ENCODE measurements around the gene FABP6. TPM values are rescaled to one million over a fixed set of nuclear protein-coding genes. Genes with fewer than 3 reads are reported as not detected.

The FABP6 gene
- polyA plus RNA-seq, 1 donor: 0.24 TPM

DNA sequence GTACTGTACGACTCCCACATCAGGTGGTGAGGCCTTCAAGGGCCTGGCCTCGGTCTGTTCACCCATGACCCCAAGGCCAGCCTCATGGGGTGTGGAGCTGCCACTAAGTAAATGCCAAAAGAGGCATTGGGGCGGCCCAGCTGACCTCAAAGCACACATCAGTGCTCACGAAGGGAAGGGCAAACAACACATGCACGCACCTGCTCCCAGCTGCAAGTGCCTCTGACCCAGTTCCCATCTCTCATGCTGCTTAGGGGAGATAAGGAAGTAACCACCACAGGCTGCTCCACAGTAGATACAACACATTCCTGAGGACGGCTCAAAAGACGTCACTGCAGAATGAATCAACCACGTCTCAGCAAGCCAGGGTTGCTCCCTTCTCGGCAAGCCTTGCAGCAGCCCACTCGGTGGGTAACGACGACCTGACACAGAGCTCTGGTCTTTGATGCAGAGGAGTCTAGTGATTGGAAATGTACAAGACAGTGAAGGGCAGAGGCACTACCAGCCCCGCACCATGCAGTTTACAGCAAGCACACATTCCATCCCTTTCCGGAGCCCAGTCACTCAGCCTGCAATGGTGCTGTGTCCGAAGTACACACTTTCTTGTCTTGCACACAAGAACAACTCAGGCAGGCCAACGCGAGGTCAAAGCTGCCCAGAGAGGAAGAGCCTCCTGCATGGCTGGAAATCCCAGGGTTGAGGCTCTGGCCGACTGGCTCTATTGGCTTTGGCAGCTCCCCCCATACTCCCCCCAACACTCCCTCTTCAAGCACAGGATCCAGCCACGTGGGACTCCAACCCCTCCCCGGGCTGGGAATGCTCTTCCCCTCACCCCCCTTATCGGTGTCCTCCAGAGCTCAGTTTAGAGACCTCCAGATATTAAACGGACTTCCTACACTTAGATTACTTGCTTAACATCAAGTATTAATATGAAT, 31.8 kb downstream of the FABP6 start:
- no peak for DNase-seq (ENCODE audit: low read depth)

DNA sequence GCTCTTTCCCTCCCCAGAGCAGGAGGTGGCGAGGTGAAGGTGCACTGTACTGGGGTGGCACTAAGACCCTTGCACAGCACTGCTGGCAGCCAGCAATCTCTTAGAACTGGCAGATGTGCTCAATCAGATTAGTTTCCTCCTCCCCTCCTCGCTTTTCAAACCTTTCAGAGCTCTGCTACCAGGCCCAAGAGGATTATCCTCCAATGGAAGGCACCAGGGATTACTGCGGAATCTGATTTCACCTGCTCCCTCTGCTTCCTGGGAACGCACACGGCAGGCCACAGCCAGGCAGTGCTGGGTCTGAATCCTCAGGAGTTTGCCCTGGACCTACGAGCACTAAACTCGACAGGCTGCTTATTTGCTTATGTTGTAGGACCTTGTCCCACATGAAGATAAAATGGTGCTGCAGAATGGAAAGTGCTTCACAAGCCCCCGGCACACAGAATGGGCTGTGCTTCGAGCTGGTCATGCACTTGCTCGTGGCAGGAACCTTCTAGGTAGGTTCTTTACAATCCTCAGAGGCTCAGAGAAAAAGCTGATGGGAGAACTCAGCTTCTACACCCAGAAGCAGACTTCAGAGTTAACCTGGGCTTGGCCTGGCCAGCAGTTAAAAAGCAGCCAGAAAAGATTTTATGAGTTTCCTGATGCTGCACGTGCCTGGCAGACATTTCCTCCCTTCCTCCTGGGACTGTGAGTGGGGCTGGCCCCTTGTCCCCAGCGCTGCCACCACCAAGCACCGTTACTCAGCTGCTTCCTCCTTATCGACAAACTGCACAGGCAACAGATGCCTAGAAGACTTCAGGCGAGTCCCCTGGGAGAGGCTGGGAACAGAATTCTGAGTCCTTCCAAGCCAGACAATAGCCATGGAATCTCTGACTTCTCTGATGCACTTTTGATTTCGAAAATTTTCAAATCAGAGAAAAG, 33.1 kb downstream of the FABP6 start:
- DNase-seq (ENCODE audit: low read depth): no peak

DNA sequence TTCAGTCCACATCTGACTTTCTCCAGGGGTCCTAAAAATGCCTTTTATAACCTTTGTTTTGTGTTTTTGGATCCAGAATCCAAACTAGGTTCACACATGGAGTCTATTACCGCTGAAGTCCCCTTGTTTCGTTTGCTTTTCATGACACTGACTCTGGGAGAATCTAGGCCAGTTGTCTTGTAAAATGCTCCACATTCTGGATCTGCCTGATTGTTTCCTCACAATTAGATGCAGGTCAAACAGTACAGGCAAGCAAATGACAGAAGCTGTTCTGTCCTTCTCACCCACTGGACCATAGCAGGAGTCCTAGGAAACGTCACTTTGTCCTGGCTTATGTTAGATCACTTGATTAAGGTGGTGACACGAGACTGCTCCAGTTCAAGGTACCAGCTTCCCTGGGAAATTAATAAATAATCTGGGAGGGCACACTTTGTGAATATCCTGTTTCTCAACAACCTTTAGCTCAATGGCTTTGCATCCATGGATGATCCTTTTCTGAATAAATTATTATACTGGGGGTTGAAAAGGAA, 34.1 kb downstream of the FABP6 start:
- no peak for DNase-seq (ENCODE audit: low read depth)

GRCh38 chr5:160266044-160266443, 36.7 kb downstream of the FABP6 start:
- no peak for DNase-seq (ENCODE audit: low read depth)

GRCh38 chr5:160266752-160267345, 37.5 kb downstream of the FABP6 start:
- DNase-seq (ENCODE audit: low read depth): no peak

DNA sequence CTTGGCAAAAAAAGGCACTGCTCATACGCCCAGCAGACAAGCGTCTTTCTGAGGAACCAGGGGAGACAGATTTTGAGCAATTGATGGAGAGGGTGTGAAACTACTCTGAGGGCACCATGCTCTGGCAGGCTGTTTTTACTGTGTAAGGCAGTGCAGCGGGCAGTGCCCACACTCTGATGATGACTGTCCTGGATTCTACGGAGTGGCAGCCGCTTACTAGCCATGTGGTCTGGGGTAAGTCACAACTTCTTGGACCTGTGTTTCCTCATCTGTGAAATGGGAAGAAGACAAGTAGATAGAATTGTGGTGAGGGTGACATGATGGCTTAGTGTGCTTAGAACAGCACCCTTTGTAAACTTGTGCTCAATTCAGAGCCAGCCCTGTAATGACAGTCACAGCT, 38.8 kb downstream of the FABP6 start:
- DNase-seq (ENCODE audit: low read depth): no peak

GRCh38 chr5:160269017-160269416, 39.7 kb downstream of the FABP6 start:
- DNase-seq (ENCODE audit: low read depth): no peak

DNA sequence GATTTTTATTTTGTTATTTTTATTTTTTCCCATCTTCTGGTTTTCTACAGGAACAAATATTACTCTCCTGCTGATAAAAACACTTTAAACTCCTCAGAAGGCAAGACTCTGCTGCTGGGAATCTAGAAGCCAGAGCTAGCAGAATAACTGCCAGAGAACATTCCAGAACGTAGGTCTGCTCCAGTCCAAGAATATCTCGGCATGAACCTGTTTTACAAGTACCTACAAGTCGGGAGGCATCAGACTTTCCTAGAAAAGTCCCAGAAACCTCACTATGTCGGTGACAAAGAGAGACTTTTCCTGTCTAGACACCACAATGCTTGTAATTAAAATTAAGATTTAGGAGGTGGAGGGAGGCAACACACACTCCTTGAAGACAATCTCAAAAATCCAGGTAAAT, 41.4 kb downstream of the FABP6 start:
- DNase-seq (ENCODE audit: low read depth): no peak

DNA sequence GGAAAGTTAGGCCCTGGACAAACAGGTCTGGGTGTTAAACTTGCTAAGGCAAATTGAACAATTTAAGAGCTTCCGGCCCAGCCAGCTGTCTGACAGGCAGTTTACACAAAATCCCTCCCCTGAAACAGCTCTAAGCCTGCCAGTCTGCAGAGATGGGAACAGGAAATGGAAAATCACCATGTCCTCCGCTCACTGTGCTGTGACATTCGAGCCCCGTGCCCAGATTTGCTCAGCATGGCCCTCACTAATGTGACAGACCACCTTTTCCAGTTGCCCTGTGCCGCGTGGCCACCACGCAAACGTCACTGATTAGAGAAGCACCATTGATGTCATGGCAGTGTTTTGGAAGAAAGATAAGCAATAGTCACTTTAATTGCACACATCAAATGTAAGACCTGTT, 42.1 kb downstream of the FABP6 start:
- DNase-seq (ENCODE audit: low read depth): no peak

GRCh38 chr5:160271836-160272235, 42.5 kb downstream of the FABP6 start:
- no peak for DNase-seq (ENCODE audit: low read depth)

- DNase-seq (ENCODE audit: low read depth): no peak
These were observed 43.0 kb downstream of the FABP6 start for GRCh38 chr5:160272264-160272663.

GRCh38 chr5:160272889-160273288, 43.6 kb downstream of the FABP6 start:
- no peak for DNase-seq (ENCODE audit: low read depth)

GRCh38 chr5:160274483-160274931, 45.2 kb downstream of the FABP6 start:
- DNase-seq (ENCODE audit: low read depth): no peak

DNA sequence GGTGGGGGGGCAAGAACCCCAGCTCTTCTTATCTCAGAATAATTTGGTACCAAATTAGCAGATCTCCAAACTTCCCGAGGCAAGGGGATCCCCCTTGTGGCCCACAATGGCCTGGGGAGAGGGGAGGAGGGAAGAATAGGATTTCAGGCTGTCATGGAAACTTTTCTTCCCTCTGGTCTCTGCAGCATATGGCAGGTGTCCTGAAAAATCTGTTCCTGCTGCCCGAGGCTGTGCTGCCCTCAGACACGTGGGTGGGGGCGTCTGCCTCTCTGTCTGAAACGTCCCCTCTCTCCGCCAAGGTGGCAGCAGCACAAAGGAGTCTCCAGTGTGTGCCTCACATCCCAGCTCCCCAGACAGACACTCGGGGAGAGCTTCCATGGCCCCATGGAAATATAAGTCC, 49.0 kb downstream of the FABP6 start:
- no peak for DNase-seq (ENCODE audit: low read depth)

DNA sequence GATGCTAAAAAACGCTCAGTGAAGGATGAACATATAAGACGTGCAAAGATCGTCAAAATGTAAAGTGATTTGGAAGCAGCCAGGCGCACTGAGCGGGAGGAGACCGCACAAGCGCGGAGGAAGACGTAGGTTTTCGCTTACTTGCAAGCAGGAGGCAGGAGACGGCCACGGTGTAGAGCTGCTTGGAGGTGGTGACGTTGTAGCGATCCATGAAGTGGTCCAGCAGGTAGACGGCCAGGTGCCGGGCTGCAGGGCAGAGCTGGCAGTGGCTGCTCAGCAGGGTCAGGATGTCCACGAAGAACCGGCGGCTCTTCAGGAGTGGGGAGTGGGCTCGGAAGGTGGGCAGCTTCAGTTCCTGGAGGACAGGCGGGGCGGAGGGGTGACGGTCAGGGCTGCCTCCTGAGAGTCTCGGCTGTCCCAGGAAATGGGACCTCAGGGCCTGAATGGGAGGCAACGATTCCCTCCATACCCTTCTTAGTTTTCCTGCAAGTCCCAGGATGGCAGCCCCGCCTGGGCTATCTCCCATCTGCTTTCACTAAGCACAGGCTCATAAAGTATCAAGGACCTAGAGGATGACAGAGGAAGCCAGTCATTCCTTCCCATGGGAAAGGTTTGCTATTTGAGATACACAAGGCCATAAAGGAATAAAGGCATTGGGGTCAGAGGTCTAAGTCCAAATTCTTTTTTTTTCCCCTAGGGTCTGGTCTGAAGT, 51.2 kb downstream of the FABP6 start:
- no peak for DNase-seq (ENCODE audit: low read depth)

DNA sequence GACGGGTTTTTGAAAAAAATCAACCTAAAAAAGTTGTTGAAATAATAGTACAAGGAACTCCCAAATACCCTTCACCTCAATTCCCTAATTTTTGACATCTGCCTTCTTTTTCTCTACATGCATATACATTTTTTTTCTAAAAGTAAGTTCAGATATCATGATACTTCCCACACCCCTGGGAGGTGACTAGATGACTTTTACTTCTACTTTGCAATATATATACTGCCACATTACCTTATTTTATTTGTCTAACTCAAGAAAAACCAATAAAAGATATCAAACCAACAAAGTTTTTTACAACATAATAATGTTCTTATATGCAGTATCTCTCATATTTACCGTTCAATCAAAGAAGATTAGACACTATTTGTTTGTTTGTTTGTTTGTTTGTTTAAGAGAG, 52.0 kb downstream of the FABP6 start:
- DNase-seq (ENCODE audit: low read depth): no peak

DNA sequence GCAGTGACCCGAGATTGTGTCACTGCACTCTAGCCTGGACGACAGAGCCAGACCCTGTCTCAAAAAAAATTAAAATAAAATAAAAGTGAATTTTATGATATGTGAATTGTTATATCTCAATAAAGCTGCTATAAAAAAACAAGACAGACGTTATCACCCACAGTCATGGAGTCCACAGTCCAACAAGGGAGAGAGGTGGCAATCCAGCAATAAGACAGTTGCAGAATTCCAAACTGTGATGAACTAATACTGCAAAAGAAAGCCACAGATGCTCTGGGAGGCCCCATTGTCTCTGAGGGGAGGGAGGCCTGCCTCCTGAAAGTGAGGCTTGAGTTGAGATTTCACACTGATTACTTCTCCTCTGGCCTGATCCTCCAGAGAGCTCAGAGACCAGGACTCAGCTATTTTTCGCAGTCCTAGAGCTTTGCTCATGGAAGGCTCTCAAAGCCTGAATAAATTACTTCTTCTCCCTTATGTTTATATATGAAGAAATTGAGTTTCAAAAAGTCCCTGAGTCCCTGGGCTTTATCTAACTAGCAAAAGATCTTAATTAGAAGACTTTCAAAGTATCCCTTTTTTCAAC, 55.1 kb downstream of the FABP6 start:
- no peak for DNase-seq (ENCODE audit: low read depth)

DNA sequence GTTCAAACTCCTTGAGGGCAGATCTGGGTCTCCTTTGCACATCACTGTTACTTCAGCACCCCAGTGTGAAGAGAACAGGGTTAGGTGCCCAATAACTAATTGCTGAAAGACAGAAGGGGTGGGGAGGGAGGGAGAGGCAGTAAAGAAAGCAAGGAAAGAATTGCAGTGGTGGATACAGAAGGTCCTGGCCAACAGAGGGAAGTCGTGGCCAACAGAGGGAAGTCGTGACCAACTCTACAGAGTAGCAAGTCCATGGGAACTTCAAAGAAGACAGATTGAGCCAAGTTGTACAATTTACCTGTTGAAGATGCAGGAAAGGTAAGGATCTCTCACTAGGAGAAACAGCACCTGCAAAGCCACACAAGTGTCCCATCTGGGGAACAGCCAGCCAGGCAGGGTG, 56.0 kb downstream of the FABP6 start:
- DNase-seq (ENCODE audit: low read depth): no peak

DNA sequence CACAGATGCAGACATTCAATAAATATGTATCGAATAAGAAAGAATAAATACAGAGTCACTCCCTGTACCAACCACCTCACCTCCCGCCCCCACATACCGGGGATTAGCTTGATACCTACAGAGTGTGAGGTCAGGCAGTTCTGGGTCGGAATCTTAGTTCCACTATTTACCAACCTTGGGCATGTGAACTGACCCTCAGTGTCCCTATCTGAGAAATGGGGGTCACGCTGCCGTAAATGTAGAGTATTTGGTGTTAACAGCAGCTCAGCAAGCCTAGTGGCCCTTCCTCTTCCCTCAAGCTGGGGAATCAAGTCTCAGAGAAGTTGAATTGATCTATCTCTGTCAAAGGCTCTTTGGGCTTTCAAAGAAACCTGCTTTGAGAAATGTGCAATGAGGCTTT, 57.6 kb downstream of the FABP6 start:
- DNase-seq (ENCODE audit: low read depth): no peak

DNA sequence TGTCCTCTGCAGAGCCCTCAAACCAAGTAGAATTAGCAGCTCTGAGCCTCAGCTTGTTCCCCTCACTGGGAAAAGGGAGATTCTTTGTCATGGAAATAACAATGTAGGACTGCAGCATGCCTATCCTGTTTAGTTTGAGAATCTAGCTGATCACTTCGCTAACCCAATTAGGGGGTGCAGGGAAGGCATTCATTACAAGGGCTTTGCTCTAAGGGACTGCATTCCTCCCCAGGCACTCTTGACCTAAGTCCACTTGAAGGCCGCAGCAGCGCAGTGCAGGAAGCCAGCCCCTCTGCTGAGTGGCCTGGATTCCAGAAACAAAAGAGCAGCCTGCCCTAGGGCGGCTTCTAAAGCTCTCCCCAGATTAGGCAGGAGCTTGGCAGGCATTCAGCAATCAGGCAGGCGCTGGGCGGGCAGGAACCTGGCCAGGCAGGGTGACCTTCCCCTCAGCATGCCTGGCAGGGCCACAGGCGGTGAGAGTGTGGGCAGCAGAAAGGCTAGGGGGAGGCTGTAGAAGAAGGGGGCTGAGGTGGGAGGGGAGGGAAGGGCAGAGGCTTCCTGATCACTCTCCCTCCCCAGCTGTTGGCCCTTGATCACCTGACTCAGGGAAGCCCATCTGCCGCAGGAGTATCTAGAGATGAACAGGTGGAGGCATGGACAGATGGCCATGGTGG, 58.2 kb downstream of the FABP6 start:
- no peak for DNase-seq (ENCODE audit: low read depth)
